HG03095 (cell line): ENCODE results near the gene DCPS.
A peak's percentile ranks its signal among the peaks of the same experiment; 100 is the strongest.
"Not testable (repeated sequence)": the region's sequence is repeated elsewhere in the genome, so short reads cannot be mapped to it uniquely, and the experiment has no call there.

ENCODE experiments used
- ATAC-seq: cut with Tn5 transposase; IDR thresholded peaks from one replicate; pipeline ENCODE4 v1.9.1; 2021; ENCODE audit warnings: moderate library complexity; ENCODE audit not compliant: unreplicated experiment

The DCPS gene

DNA sequence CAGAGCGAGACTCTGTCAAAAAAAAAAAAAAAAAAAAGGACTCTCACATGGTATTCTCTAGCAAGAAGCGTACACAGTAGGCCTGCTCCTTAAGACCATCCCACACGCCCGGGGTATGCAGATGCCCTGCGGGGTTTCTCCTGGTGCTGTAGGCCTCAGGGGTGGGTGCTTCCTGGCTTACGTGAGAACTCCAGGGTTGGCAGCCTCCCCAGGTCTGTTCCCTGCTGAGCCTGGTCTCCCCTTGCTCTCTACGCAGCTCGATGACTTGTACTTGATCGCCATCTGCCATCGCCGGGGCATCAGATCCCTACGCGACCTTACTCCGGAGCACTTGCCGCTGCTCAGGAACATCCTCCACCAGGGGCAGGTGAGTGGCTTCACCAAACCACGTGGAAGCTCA is 39.2 kb downstream of the DCPS start:
- no peak for ATAC-seq

DNA sequence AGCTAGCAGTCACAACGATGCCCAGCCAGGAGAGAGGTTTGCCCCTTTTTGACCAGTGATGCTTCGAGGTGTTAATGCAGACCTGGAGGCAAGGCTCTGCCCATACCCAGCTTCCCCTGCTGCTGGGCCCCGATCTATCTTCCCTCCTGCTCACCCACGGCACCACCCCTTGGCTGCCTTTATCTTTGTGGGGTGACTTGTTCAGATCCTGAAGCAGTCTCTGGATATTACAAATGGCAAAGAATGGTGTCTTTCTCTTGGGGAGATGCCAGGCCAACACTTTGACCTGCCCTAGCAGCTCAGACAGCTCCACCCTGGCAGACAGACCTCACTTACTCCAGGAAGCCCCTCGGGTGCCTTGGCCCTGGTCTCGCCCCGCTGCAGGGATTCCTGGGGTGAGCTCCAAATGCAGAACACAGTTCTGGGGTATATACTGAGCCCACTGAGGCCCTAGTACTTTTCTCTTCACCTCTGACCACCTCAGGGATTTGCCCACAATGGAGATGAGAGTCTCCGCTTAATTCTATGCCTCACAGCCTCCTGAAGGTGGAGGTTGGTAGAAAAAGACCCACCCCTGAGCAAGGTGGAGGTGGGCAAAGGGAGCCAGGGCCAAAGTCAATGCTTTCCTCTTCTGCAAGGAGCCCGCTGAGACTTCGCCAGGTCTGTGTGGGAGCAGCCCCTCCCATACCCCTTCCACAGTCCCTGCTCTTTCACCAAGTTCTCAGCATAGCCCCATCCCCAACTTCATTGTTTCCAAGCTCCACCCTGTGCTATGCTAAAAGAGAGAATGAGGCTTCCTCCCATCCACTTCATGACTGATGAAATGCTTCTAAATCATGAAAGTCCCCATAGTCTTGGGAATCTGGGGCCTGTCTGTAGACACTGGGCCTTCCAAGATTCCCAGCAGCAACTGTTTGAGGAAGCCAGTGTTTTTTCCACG is 40.6 kb downstream of the DCPS start:
- ATAC-seq = no peak

DNA sequence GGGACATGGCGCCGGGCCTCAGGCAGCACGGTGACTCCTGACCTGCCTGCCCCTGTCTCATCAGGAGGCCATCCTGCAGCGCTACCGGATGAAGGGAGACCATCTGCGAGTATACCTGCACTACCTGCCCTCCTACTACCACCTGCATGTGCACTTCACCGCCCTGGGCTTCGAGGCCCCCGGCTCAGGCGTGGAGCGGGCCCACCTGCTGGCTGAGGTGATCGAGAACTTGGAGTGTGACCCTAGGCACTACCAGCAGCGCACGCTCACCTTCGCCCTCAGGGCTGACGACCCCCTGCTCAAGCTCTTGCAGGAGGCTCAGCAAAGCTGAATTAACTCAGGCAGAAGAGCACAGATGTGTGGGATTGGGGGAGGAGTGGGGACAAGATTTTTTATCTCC is 41.4 kb downstream of the DCPS start:
- ATAC-seq = no peak

DNA sequence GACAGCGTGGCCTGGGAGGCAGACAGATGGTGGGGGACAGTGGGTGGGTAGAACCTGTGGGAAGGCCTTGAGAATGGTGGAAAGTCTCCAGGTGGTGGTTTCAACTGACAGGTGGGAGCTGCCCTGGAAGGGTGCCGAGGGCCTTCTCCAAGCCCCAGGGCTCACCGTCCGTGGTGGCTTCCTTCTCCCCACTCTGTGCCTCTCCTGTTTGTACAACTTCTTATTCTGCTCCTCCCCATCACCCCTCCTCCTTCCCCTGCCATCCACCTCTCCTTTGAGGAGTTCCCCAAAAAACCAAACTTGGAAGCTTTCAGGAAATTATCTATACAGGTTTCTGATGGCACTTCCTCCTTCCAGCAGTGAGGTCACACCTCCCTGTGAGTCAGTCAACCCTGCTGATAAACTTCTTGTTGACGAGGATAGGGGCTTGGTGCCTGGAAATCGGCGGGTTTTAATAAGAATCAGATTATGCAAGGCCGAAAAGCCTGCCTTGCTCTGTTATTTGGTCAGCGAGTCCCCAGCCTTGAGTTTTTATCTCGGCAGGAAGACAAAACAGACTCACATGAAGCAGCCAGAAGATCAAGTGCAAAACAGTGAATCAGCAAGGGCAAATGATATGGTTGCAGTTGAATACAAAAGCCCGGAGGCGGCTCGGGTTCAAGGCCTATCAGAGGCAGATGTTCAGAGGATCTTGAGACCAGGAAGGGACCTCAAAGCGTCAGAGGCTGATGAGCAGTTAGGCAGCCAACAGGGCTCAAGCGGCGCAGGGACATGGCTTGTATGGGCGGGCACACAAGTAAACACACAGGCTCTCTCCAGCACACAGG is 42.1 kb downstream of the DCPS start:
- no peak for ATAC-seq

DNA sequence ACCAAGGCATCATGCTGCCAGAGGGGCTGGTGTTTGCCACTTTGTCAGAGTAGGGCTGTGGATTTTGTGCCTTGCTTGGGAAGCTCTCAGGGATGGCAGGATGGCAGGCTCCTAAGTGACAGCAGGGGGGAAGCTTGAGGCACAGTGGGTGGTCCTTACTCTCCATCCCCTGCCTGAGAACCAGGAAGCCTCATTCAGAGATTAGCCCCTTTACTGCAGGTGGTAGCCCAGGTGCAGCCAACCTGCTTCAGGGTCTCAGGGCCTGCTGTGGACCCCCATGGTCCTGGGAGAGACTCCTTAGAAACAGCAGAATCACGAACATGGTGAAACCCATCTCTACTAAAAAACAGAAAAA is 42.7 kb downstream of the DCPS start:
- no peak for ATAC-seq

DNA sequence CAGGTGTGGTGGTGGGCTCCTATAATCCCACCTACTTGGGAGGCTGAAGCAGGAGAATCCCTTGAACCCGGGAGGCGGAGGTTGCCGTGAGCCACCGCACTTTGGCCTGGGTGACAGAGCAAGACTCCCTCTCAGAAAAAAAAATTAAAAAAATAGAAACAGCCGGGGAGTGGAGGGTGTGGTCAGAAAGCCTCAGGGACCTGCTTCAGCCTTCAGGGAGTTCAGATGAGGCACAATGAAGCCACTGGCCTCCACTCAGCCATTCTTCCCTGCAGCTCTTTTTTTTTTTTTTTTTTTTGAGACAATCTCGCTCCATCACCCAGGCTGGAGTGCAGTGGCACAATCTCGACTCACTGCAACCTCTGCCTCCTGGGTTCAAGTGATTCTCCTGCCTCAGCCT is 43.1 kb downstream of the DCPS start:
- not testable (repeated sequence) for ATAC-seq

DNA sequence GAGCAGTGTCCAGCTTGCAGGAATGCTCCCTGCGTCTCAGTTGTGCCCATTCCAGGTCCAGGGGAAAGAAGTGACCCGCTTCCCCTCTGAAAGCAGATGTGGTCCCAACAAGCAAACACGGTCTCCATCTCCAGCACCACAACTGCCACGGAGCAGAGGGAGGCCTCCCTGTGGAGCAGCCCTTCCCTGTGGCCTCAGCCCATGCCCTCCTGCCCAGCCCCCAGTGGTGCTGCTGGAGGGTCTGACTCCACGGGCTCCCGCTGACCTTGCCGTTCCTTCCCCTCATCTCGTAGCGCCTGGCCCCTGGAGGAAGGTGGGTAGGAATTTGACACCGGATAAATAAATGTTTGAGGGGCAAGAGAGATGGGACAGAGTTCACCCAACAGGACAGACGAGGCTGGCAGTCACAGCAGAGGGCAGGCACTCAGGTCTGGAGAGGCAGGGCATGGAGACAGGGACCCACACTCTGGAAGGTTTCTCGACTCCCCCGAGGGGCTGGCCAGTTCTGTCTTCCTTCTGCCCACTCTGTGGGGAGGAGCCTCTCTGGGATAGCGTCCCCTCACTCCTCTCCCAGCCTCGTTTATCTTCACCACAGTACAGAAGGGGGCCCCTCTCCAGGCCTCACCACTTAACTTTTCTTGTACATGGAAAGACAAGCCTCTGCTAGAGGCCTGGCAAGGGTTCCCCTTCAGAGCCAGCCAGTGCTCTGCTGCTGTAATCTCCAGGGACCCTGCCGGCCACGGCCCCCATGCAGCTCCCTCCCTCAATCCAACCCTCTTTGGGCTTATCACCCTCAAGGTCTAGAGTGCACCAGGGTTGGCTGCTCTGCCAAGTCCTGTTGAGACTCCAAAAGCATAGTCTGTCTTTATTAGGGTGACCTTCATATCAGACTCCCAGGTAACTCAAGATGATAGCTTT is 44.1 kb downstream of the DCPS start:
- no peak for ATAC-seq

DNA sequence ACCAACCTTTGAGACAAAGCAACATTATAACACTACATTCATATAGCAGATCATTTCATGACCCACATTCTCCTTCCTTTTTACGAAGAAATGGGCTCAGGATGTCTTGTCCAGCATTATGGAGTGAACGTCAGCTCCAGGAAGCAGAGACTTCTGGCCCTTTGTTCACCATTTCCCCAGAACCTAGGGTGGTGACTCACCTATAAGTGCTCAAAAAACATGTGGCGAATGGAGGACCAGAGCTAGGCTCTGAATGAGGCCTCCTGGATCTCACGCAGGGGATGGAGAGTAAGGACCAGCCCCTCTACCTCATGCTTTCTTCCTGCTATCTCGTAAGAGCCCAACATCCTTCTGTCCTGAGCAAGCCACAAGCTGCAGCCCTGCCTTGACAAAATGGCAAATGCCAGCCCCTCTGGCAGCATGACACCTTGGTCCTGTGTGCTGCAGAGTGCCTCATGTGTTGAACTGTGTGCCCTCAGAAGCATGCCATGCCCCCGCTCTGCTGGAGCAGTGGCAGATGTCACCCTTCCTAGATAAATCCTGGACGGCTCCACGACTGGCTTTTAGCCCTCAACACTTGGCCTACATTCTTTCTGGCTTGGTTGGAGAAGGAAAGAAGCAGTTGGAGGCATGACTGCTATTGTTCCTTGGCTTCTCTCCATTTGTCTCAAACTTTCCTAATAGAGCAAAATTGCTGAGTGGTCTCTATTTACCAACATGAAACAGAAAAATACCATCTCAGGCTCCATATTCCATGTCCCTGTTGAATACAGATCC is 45.1 kb downstream of the DCPS start:
- ATAC-seq = no peak

DNA sequence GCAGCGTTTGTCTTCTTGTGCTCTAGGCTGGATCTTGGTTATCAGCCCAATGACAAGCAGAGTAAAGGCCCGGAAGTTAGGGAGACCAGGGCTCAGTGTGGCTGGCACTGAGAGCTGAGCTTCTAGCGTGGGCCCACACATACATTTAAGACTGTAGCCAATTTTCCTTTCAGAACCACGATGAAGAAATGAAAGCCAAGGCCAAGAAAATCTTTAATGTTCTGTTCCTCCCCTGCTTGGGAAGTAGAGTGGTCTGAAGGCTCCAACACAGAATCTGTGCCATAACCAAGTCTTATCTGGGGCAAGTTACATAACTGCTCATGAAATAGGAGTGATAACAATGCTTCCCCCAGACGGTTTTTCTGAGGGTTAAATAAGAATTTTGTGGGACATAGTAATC is 47.0 kb downstream of the DCPS start:
- ATAC-seq = no peak

DNA sequence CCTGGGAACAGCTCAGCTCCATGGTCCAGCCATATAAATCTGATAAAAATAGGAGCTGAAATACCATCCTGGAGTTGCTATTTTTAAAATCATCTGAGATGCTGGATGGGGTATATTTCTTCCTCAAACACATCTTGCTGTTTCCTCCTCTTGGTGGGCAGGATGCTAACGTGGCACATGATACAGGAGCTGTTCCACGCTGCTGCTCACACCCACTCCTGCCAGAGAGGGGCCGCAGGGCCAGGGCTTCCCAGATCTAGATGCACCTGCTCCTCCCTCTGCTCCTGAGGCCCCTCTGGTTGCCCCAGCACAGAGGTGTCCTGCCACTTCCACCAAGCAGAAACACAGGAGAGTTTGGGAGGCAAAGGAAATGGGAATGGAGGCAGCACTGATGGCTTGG is 48.3 kb downstream of the DCPS start:
- ATAC-seq = no peak

DNA sequence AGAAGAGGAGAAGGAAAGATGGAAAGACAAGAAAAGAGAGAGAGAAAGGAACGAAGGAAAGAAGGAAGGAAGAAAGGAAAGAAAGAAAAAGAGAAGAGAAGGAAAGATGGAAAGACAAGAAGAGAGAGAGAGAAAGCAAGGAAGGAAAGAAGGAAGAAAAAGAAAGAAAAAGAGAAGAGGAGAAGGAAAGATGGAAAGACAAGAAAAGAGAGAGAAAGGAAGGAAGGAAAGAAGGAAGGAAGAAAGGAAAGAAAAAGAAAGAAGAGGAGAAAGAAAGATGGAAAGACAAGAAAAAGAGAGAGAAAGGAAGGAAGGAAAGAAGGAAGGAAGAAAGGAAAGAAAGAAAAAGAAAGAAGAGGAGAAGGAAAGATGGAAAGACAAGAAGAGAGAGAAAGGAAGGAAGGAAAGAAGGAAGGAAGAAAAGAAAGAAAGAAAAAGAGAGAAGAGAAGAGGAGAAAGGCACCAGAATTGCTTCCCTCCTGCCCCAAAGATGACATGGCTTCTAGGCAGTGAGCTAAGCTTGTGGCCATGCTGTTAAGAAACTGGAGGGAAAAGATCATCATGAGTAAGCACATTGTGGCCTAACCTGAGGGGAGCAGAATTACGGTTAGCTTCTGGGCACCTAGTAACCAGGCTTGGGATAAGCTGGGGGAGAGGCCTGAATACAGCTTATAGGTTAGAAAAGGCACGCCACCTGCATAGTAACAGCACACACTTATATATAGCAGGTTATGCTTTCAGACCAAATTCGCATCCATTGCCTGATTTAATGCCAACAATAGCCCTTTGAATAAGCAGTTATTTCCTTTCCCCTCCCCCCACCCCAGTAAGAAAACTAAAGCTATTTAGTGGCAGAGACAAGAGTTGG is 49.3 kb downstream of the DCPS start:
- no peak for ATAC-seq

DNA sequence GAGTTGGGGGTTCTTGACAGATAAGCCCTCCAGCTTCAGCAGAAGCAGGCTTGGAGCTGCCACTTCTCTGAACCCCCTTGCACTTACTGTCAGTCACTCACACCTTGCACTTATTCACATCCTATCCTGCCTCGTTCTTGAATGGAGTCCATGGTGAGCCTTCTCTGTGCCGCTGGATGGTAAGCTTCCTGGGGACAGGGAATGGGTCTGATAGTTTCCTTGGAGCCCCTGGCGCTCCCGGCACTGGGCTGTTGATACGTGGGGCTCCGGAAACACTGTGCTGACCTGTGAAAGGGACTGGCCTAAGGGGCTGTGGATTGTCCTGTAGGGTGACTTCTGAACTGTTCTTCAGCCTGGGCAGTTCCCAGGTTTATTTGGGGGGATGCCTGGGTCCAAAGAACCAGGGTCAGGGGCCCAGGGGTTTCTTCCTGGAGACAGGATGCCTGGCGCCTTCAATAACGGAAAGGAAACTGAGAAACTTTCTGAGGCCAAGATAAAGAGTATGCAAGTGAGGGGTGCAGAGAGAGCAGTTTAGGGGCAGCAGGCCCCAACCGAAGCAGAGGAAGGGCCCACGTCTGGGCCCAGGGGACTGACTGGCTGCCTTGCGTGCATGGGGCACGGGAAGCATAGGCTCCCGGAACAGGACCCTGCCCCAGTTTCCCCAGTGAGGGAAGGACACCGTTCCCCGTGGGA is 50.9 kb downstream of the DCPS start:
- peak; percentile 39 for ATAC-seq

DNA sequence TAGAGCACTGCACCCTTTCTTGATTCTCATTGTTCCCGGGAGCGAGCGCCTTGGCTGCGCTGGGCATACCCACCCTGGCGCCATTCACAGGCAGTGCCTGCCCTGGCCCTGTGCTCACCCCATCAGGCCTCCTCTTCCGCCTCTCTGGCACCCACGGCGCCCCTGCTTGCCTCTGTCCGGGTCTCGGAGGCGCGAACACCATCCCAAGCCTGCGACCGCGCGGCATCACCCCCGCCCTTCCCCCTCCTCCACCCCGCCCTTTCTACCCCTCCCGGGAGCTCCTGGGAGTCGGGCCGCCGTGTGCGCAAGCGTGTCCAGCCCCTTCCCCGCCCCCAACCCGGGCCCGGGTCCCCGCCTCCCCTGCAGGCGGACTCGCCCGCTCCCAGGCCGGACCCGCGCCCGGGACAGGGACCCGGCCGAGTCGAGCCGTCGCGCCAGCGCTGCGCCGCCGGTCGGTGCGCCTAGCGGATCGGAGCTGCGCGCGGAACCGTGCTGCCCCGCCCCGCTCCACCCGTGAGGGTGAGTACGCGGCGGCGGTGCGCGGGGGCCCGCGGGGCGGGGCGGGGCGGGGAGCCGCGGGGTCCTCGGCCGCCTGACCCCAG is 51.6 kb downstream of the DCPS start, which contains the start of gene ST3GAL4:
Gene ST3GAL4 (plus strand): TSS at position 363 of the 602 bp plus-strand sequence. CDS start 50,470 bp downstream, outside the sequence.
- ATAC-seq = peak; percentile 55

DNA sequence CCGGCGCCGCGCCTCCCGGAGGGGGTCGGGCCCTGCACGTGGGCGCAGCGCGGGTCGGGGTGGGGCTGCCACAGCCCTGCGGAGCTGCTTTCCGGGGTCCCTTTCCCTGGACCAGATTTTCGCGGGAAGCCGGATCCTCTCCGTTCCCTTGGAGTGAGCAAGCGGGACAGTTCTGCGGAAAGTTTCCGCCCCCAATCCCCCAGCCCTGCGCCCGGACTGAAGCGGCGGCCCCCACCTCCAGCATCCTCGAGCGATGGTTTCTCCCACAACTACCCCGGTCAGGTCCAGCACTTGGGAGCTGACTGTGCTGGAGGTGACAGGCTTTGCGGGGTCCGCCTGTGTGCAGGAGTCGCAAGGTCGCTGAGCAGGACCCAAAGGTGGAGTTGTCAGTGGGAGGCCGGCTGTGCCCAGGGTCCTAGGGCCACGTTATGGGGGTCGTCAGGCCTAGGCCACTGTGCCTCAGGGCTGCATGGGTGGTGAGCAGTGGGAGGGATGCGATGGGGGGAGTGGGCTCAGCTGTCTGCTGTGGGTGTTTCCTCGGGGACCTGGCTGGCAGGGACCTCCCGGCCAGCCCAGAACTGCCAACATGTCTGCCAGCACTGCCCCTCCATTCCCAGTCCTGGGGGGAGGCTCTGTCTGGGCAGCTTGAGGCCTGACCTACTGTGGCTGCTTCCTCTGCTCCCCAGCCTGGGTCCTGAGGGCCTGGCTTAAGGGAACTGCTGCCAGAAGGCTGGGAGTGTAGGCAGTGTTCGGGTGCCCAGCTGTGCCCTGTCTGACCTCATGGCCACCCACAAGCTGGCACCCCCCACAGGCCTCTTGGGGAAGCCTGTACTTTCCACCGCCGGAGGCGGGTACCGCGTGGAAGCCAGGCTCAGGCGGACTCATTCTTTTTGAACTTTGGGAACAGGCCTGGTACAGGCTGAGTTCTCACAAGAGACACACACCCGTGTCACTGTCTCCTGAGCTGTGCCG is 52.4 kb downstream of the DCPS start:
- peak; percentile 4 for ATAC-seq

DNA sequence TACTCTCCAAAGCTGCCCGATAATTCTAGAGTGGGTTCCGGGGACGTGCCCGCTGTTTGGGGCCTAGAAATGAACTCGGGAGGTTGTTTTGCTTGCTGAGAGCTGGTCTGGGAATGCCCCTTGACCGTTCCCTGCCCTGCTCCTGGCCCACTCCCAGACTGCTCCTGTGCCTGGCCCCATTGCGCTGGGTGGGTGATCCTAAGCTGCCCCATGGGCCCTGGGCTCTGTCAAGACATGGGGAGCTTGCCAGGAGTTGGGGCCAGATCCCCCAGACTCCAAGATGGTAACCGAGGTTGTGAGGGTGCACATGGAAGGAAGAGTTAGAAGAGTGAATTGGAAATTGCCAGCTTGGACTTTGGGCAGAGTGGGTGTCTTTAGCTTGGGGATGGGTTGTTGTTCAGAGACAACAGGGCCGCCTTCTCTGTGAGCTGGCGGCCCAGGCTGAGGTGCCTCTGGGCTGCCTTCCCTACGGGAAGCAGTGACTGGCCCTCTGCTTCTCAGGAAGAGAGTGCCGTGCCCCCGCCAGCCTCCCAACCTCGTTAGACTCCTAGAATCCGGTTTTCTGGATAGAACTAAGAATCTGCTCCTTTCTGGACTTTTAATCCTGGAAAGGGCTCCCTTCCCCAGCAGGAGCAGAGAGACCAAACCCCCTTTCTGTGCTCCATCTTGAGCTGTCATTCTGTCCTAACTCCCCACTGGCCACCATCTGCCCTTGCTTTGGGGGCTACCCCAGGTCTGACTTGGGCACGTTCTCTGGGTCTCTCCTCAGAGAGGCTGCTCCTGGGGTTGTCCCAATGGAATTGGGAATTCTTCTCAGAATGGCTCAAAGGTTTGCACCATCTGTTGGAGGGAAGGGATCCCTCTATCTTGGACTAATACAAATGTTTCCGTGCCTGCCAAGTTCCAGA is 53.4 kb downstream of the DCPS start:
- no peak for ATAC-seq
